SK-N-SH (cell line): ENCODE results near the gene KCNIP4.

Source experiments
- FOSL2 ChIP-seq: IDR thresholded peaks from 2 replicates; pipeline ENCODE4 v1.4.0; 2012; ENCODE audit warnings: low read depth, mild to moderate bottlenecking, moderate library complexity, borderline replicate concordance
- FOXJ3 ChIP-seq: sonication (generic); formaldehyde crosslinking; IDR thresholded peaks from 2 replicates; pipeline ENCODE4 v1.5.1; 2020; ENCODE audit warnings: mild to moderate bottlenecking, missing genetic modification reagents
- SIN3A ChIP-seq: IDR thresholded peaks from 2 replicates; pipeline ENCODE4 v1.6.1; 2012; ENCODE audit warnings: low read depth, mild to moderate bottlenecking, low read length, moderate library complexity, borderline replicate concordance
- TAF1 ChIP-seq: IDR thresholded peaks from 2 replicates; pipeline ENCODE4 v1.6.1; 2012; ENCODE audit warnings: low read depth, mild to moderate bottlenecking, low read length, moderate library complexity, borderline replicate concordance
- TF ChIP-seq, protein P1 (sequence below): fragments of 200-600 bp; sonication (generic); IDR thresholded peaks from 2 replicates; pipeline ENCODE4 v1.6.1; 2017; ENCODE audit warnings: antibody characterized with exemption, mild to moderate bottlenecking, moderate library complexity

DNA sequence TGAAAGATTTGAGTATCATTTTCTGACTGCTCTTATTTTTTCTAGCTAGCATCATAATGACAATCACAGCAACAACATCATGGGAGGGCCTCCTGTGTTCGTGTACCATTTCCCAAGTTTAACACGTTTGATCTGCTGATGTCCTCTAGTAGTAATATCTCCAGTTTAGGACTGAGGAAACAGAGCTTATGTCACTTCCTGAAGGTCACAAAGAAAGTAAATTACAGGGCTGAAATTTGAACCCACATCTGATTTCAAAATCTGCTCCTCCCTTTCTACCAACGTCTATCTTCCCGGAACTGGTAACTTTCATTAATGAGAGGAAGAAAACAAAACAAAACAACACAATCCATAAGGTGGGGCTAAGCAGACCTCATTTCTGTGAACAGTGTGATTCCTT lies 945.6 kb downstream of the KCNIP4 start:
- TF ChIP-seq, protein P1, sequence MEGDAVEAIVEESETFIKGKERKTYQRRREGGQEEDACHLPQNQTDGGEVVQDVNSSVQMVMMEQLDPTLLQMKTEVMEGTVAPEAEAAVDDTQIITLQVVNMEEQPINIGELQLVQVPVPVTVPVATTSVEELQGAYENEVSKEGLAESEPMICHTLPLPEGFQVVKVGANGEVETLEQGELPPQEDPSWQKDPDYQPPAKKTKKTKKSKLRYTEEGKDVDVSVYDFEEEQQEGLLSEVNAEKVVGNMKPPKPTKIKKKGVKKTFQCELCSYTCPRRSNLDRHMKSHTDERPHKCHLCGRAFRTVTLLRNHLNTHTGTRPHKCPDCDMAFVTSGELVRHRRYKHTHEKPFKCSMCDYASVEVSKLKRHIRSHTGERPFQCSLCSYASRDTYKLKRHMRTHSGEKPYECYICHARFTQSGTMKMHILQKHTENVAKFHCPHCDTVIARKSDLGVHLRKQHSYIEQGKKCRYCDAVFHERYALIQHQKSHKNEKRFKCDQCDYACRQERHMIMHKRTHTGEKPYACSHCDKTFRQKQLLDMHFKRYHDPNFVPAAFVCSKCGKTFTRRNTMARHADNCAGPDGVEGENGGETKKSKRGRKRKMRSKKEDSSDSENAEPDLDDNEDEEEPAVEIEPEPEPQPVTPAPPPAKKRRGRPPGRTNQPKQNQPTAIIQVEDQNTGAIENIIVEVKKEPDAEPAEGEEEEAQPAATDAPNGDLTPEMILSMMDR = no peak
- TF ChIP-seq TAF1 (no peak), FOSL2 (no peak), FOXJ3 (CRISPR knock-in tag) (no peak), SIN3A (no peak)
